Immature natural killer cell (primary cell): Measurements from ENCODE around the gene ZBTB7A. TPM values are rescaled to one million over a fixed set of nuclear protein-coding genes. Genes with fewer than 3 reads are reported as not detected.

Experiments
- DNase-seq, 3 donors: peaks; one replicate each; pipeline ENCODE4 v3.0.0; 2022; ENCODE audit warnings: mixed read lengths in 1 of 3
- H3K27ac Mint-ChIP-seq, 6 donors: one replicate each; pipeline ENCODE4 v1.8.0; 2020; ENCODE audit warnings: mixed read lengths in 6 of 6, mild to moderate bottlenecking in 5 of 6, inconsistent platforms in 4 of 6, moderate library complexity in 3 of 6
- H3K27me3 Mint-ChIP-seq, 3 donors: one replicate each; pipeline ENCODE4 v1.8.0; 2020 to 2021; ENCODE audit warnings: low read depth in 3 of 3, mild to moderate bottlenecking in 3 of 3, mixed read lengths in 3 of 3, moderate library complexity in 3 of 3, inconsistent platforms in 1 of 3
- H3K36me3 Mint-ChIP-seq, 3 donors: one replicate each; pipeline ENCODE4 v1.8.0; 2020; ENCODE audit warnings: mixed read lengths in 3 of 3, inconsistent platforms in 2 of 3, mild to moderate bottlenecking in 2 of 3
- H3K4me1 Mint-ChIP-seq, 2 donors: one replicate each; pipeline ENCODE4 v1.8.0; 2020; ENCODE audit warnings: inconsistent platforms in 2 of 2, mild to moderate bottlenecking in 2 of 2, mixed read lengths in 2 of 2, moderate library complexity in 1 of 2
- H3K4me3 Mint-ChIP-seq, 5 donors: one replicate each; pipeline ENCODE4 v1.8.0; 2020; ENCODE audit warnings: mild to moderate bottlenecking in 5 of 5, mixed read lengths in 5 of 5, inconsistent platforms in 3 of 5, moderate library complexity in 3 of 5
- H3K9me3 Mint-ChIP-seq, 6 donors: one replicate each; pipeline ENCODE4 v1.8.0; 2020; ENCODE audit warnings: mild to moderate bottlenecking in 6 of 6, mixed read lengths in 6 of 6, inconsistent platforms in 4 of 6, moderate library complexity in 3 of 6
- polyA plus RNA-seq, 3 donors: library from polyadenylated mRNA; unstranded; fragments of 300-500 nt; fragmentation: Illumina TruSeq; gene quantifications; one replicate each; pipeline ENCODE4 v1.2.3, GENCODE V29; 2021

ZBTB7A gene
- polyA plus RNA-seq: 10 to 100 TPM; 10.2 to 62.3 (median 29.0) TPM

DNA sequence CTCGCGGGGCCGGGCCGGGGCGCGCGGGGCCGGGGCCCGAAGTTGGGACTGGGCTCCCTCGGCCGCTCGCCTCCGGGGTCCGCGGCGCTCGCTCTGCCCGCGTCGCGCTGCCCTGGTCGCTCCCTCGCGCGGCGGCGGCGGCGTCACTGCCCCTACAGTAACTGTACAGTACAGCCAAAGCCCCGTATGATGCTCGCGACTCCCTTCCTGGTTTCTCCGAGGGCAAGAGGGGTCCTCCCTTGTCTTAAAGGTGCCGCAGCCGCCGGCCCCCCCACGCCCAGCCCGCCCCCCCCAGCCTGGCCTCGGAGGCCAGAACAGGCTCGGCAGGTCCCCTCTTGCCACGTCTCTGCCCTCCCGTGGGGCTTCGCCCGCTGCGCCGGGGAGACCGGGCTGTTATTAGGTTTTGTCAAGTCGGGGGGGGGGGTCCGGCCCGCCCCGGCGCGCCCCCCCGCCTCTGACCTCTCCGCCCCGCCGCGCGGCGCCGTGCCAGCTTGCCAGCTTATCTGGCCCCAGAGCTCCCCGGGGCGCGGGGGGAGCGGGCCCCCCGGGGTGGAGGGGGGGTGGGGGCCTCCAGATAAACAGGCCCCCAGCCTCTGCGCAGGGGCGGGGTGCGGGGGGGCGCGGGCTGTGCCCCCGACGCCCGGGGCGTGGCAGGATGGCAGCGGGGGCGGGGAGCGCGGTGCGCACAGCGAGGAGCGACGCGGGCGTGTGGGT, at the start of gene ZBTB7A:
Gene ZBTB7A, minus strand, starts transcription at position 218 of the 714 bp plus-strand sequence. CDS start 11,667 bp downstream, outside the sequence.
- peak within 1 kb of the TSS in 5 of 6 donors; percentile 87 to 94 (median 92) for H3K27ac Mint-ChIP-seq

DNA sequence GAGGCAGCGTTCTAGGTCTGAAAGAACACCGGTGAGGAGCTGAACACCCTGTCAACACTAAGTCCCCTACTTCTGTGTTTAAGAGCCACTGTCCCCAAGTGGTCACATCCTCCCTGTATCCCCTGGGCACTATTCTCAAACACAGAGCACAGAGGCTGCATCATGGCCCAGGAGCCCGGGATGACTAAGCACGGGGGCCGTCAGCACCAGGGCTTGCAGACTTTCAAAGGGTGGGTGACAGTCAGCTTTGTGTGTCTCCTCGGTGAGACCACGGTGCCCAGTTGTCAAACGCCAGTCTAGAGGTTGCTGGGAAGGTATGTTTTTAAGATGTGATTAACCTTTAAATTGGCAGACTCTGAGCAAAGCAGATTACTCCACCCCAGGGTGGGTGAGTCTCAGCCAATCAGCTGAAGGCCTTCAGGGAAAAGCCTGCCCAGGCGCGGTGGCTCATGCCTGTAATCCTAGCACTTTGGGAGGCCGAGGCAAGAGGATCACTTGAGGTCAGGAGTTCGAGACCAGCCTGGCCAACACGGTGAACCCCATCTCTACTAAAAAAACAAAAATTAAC, 49.2 kb upstream of the ZBTB7A start:
- Mint-ChIP-seq H3K36me3 (peaks cover 4 to 17% (median 15%) of the 10 kb centered on the region in 3 donors), H3K27me3 (peaks cover 2 to 8% (median 4%) of the 10 kb centered on the region in 3 donors), H3K27ac (peak overlapping the region; percentile 64 to 94 (median 91)), H3K4me1 (peaks cover 53 to 58% of the 10 kb centered on the region in 2 donors), H3K9me3 (no peaks in the 10 kb centered on the region), H3K4me3 (no peak overlapping the region)
- no peak for DNase-seq

More for the DNA sequence above, at the start of gene ZBTB7A:
- peak; percentile 78 to 84 (median 81) for DNase-seq
- H3K36me3 Mint-ChIP-seq: peaks cover 0 to 3% (median 0%) of the 10 kb centered on the region in 3 donors
- H3K4me1 Mint-ChIP-seq: peaks cover 35 to 41% of the 10 kb centered on the region in 2 donors
- no peaks in the 10 kb centered on the region for H3K9me3 Mint-ChIP-seq
- peaks cover 4 to 16% (median 8%) of the 10 kb centered on the region in 3 donors for H3K27me3 Mint-ChIP-seq
- H3K4me3 Mint-ChIP-seq: peak within 1 kb of the TSS; percentile 87 to 93 (median 91)

DNA sequence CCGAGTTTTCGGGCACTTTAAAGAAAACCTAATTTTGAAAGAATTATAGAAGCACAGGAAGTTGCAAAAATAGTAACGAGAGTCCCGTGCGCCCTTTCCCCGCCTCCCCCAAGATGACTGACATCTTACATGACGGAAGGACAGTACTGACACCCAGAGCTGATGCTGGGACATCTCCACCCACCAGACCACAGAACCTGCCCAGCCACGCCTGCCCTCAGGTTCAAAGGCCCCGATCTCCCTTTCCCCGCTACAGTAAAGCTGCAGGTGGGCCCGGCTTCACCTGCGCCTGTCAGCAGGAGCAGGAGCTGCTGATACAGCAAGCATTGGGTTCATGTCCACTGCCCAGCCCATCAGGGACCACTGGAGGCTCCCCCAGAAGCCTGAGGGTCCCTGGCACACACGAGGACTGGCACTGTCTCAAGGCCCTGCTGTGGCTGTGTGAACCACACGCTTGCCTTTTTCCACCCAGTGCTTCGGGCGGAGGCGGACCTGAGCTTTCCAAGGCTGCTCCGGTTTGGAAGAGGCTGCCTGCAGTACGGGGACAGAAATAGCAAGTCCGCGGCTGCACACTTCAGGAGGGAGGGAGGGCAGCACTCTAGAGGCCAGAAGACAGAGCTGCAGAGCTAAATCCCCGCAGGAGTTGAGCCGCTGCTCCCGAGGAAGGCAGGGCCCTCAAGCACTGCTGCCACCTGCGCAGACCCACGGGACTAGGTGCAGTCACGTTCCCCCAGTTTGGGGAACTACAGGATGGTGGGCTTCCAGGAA, 48.5 kb upstream of the ZBTB7A start:
- Mint-ChIP-seq H3K36me3 (peaks cover 4 to 17% (median 15%) of the 10 kb centered on the region in 3 donors), H3K27ac (peak overlapping the region; percentile 90 to 94 (median 92)), H3K27me3 (peaks cover 2 to 8% (median 7%) of the 10 kb centered on the region in 3 donors), H3K9me3 (no peaks in the 10 kb centered on the region), H3K4me3 (peak overlapping the region; percentile 66 to 83 (median 76)), H3K4me1 (peaks cover 58 to 65% of the 10 kb centered on the region in 2 donors)
- peak; percentile 75 to 82 (median 78) for DNase-seq

DNA sequence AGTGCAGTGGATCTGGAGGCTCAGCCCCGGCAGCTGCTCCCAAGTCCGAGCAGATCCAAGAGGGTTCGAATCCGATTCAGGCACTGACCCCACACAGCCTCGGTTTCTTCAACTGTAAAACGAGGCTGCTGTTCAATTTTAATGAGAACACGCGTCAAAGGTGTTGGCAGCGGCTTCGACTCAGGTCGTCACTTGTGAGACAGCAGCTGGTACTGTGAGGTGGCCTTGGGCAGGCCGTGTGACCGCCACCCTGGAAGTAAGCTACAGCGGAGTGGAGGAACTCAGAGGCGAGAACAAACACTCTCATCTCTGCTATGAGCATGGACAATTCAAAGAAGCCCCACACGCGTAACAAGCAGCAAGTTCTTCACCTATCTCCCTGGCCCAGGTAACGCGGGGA, 47.5 kb upstream of the ZBTB7A start:
- Mint-ChIP-seq H3K9me3 (no peaks in the 10 kb centered on the region), H3K4me1 (peaks cover 66 to 69% of the 10 kb centered on the region in 2 donors), H3K36me3 (peaks cover 4 to 22% (median 15%) of the 10 kb centered on the region in 3 donors), H3K27me3 (peaks cover 4 to 15% (median 10%) of the 10 kb centered on the region in 3 donors), H3K4me3 (peak overlapping the region in 4 of 5 donors; percentile 36 to 61 (median 50)), H3K27ac (peak overlapping the region; percentile 90 to 94 (median 92))
- no peak for DNase-seq

DNA sequence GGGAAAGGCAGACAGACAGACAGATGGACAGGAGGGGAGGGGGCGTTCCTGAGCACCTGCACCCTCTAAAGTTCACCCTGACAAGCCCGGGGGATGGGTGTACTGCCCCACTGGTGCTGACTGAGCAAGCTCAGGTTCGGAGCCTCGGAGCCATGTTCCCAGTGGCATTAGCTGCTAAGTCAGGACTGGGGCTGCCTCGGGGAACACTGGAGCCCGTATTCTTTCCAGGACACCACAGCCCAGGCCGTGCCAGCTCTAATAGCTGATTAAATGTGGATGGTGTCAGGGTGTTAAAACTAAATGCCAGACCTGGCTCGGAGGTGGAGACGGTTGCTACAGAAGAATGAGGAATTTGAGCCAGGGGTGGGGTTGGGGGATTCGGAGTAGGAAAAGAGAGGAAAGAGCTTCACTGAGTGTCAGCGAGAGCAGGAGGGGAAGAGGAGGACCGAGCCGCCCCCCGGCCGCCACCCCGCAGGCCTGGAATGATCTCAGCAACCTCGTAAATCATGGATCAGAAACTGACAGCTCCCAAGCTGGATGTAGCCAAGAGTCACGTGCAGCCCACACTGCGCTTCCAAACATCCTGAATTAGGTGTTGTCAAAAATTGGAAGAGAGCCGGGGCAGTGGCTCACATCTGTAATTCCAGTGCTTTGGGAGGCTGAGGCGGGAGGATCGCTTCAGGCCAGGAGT, 46.8 kb upstream of the ZBTB7A start:
- peak overlapping the region; percentile 73 to 95 (median 91) for H3K27ac Mint-ChIP-seq
- H3K36me3 Mint-ChIP-seq: peaks cover 4 to 22% (median 15%) of the 10 kb centered on the region in 3 donors
- no peak for DNase-seq
- peaks cover 72 to 75% of the 10 kb centered on the region in 2 donors for H3K4me1 Mint-ChIP-seq
- peaks cover 8 to 21% (median 16%) of the 10 kb centered on the region in 3 donors for H3K27me3 Mint-ChIP-seq
- no peaks in the 10 kb centered on the region for H3K9me3 Mint-ChIP-seq
- H3K4me3 Mint-ChIP-seq: peak overlapping the region in 3 of 5 donors; percentile 17 to 41 (median 34)

DNA sequence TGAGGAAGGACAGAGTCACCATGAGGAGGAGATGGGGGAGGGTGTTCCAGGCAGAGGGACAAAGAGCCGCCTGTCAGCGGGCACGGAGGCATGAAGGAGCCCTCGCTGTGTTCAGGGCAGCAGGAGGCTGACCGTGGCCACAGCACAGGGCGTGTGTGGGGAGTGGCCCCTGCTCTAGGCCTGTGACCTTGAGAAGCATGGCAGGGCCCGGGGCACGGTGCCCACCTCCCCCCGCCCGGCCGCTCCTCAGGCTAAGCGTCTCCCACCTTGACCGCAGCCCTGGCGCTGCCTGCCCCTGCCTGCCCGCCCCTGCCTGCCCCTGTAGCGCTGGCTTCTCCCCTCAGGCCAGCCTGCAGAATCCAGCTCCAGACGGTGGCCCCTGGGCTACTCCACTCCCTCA, 45.7 kb upstream of the ZBTB7A start:
- peaks cover 4 to 19% (median 15%) of the 10 kb centered on the region in 3 donors for H3K36me3 Mint-ChIP-seq
- H3K9me3 Mint-ChIP-seq: no peaks in the 10 kb centered on the region
- H3K4me3 Mint-ChIP-seq: peak overlapping the region in 2 of 5 donors; percentile 10 to 30
- H3K4me1 Mint-ChIP-seq: peaks cover 76 to 81% of the 10 kb centered on the region in 2 donors
- H3K27me3 Mint-ChIP-seq: peaks cover 8 to 24% (median 19%) of the 10 kb centered on the region in 3 donors
- DNase-seq: no peak
- H3K27ac Mint-ChIP-seq: peak overlapping the region in 5 of 6 donors; percentile 59 to 90 (median 89)

DNA sequence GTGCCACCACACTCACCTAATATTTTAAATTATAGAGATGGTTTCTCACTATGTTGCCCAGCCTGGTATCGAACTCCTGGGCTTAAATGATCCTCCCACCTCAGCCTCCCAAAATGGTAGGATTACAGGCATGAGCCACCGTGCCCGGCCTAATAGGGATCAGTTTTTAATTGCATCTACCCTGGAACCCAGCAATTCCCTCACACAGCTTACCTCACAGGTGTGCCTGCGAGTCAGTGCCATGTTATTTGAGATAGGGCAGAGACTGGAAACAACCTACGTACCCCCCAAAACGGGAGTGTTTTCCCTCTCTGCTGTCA, 42.9 kb upstream of the ZBTB7A start:
- H3K27me3 Mint-ChIP-seq: peaks cover 15 to 44% (median 25%) of the 10 kb centered on the region in 3 donors
- no peak for DNase-seq
- peak overlapping the region; percentile 96 to 99 (median 98) for H3K27ac Mint-ChIP-seq
- H3K9me3 Mint-ChIP-seq: peaks cover 0 to 3% (median 0%) of the 10 kb centered on the region in 6 donors
- H3K4me1 Mint-ChIP-seq: peaks cover 81 to 86% of the 10 kb centered on the region in 2 donors
- peak overlapping the region; percentile 62 to 82 (median 75) for H3K4me3 Mint-ChIP-seq
- H3K36me3 Mint-ChIP-seq: peaks cover 10 to 20% (median 13%) of the 10 kb centered on the region in 3 donors

DNA sequence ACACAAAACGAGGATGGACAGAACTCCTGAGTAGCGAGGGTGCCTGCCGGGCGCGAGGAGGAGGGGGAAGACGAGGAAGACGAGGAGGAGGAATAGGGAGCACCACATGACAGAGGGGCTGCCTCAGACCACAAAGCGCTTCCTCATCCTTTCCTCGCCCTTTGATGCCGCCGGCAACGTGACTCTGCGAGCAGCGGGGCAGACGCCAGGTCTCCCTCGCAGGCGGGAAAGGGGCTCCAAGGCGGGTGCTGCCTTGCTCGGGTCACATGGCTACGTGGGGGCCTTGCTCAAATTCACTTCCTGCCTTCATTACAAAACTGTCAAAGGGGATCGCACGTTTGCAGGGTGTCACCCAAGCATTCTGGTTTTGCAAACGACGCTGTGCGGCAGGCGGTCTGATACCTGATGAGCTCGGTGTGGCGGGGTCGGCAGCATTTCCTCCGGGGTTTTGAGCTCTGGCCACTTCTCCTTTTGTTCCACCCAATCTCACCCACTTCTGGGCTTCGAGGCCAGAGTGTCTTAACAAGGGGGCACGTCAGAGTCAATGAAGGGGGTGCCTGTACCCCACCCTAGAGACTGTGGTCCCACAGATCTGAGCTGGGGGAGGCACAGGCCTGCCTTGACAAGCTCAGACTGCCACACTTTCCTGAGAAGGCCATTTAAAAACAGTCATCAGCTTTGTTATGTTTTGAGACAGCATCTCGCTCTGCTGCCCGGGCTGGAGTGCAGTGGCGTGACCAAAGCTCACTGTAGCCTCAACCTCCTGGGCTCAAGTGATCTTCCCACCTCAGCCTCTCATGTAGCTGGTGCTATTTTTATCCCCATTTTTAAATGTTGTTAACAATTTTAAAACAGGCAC, 42.3 kb upstream of the ZBTB7A start:
- H3K4me1 Mint-ChIP-seq: peaks cover 81 to 86% of the 10 kb centered on the region in 2 donors
- peaks cover 0 to 3% (median 0%) of the 10 kb centered on the region in 6 donors for H3K9me3 Mint-ChIP-seq
- peak overlapping the region; percentile 62 to 82 (median 75) for H3K4me3 Mint-ChIP-seq
- DNase-seq: peak; percentile 97 to 98 (median 98)
- H3K27ac Mint-ChIP-seq: peak overlapping the region; percentile 96 to 99 (median 98)
- peaks cover 10 to 20% (median 13%) of the 10 kb centered on the region in 3 donors for H3K36me3 Mint-ChIP-seq
- H3K27me3 Mint-ChIP-seq: peaks cover 21 to 50% (median 31%) of the 10 kb centered on the region in 3 donors

DNA sequence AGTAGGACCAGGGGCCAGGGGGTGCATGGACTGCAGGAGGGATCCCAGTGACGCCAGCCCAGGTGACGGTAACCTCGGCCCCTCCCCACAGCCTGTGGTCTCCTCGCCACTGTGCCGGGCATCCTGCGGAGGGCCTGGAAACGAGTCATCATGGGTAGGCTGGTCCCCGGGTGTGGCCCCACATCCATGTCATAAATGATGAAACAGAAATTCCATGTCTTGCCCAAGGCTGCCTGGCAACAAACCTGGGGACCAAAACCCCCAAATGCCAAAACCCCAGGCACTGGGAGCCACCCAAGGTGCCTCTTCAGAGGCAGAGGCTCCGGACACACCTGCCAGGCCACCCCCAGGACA, 36.4 kb upstream of the ZBTB7A start:
- peaks cover 44% of the 10 kb centered on the region in 2 donors for H3K4me1 Mint-ChIP-seq
- peaks cover 0 to 3% (median 0%) of the 10 kb centered on the region in 6 donors for H3K9me3 Mint-ChIP-seq
- peaks cover 6 to 12% (median 11%) of the 10 kb centered on the region in 3 donors for H3K36me3 Mint-ChIP-seq
- H3K4me3 Mint-ChIP-seq: no peak overlapping the region
- peak overlapping the region in 5 of 6 donors; percentile 19 to 99 (median 98) for H3K27ac Mint-ChIP-seq
- DNase-seq: no peak
- H3K27me3 Mint-ChIP-seq: peaks cover 16 to 27% (median 17%) of the 10 kb centered on the region in 3 donors

DNA sequence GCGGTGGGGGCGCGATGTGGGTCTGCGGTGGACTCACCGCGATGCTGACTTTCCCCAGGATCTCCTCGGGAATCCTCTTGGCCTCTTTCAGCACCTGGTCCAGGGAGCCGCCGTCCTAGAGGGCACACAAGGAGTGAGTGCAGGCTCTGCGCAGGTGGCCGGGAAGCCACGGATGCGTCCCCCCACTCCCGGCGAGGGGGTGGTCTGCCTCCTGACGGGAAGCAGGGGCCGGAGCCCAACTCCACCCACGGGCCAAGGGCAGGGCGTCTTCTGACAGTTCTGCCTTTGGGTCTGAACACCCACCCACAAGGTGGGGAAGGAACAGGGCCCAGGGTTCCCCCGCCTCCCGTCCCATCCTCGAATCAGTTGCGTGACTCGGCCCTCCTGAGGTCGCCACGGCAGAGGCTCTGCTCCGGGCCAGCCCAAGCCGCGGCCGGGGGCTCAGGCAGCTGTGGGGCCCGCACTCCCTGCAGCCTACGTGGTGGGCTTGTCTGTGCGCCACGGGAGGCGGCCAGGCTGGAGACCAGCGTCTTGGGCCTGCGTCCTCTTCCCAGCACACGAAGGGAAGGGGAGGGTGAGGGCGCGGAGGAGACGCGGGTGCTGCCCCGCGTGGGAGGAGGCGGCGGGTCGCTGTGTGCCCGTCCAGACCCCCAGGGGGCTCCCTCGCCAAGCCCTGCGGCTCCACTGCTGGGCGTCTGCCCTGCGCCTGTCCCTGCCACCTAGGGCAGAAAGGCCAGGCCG, 35.8 kb upstream of the ZBTB7A start:
- DNase-seq: no peak
- peaks cover 16 to 27% (median 17%) of the 10 kb centered on the region in 3 donors for H3K27me3 Mint-ChIP-seq
- H3K27ac Mint-ChIP-seq: peak overlapping the region in 1 of 6 donors; percentile 64
- peaks cover 0 to 3% (median 0%) of the 10 kb centered on the region in 6 donors for H3K9me3 Mint-ChIP-seq
- no peak overlapping the region for H3K4me3 Mint-ChIP-seq
- peaks cover 39% of the 10 kb centered on the region in 2 donors for H3K4me1 Mint-ChIP-seq
- peaks cover 6 to 14% (median 11%) of the 10 kb centered on the region in 3 donors for H3K36me3 Mint-ChIP-seq

DNA sequence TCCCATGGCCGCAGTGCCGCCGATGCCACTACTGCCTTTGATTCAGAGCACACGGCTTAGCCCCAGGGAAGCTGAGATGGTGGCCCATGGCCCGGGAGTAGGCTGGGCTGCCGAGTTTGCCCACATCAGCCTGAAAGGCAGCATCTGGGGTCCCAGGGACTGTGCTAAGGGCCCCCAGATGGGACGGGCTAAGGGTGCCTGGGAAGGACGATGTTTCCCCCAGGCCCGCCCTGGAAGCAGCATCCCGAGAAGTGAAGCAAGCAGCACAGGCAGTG, 34.7 kb upstream of the ZBTB7A start:
- Mint-ChIP-seq H3K27me3 (peaks cover 16 to 22% (median 17%) of the 10 kb centered on the region in 3 donors), H3K9me3 (peaks cover 0 to 3% (median 0%) of the 10 kb centered on the region in 6 donors), H3K4me1 (peaks cover 31 to 33% of the 10 kb centered on the region in 2 donors), H3K27ac (no peak overlapping the region), H3K36me3 (peaks cover 6 to 14% (median 10%) of the 10 kb centered on the region in 3 donors), H3K4me3 (no peak overlapping the region)
- DNase-seq: no peak
